ENCODE results near the gene SLC40A1.

The SLC40A1 gene

GRCh38 chr2:189581354-189582139, 961 bp upstream of the SLC40A1 start:
- H3K4me3 ChIP-seq (ENCODE audit: insufficient read depth in 1 of 2, low read depth in 1 of 2, low read length in 2 of 2) = peak overlapping the region; percentile 63 to 81
- no peaks in the 10 kb centered on the region for H3K9me3 ChIP-seq (ENCODE audit: control insufficient read depth, low read length)
- H4K91ac ChIP-seq (ENCODE audit: low read length) = no peak overlapping the region
- H3K4me2 ChIP-seq (ENCODE audit: low read length, poor library complexity, severe bottlenecking) = peak overlapping the region; percentile 89
- H3K23ac ChIP-seq (ENCODE audit: low read length in 2 of 2) = no peak overlapping the region
- H3K14ac ChIP-seq (ENCODE audit: low read length in 2 of 2) = no peak overlapping the region
- H3K79me1 ChIP-seq (replicated peaks; ENCODE audit: low read length, poor library complexity, severe bottlenecking) = peaks cover 2% of the 10 kb centered on the region
- no peak overlapping the region for H2AFZ ChIP-seq (ENCODE audit: low read depth, low read length)
- peaks cover 0 to 9% of the 10 kb centered on the region in 2 experiments for H3K27me3 ChIP-seq (ENCODE audit: control insufficient read depth in 1 of 2, insufficient read depth in 1 of 2, low read length in 2 of 2)
- DNase-seq = no peak
- no peaks in the 10 kb centered on the region for H3K36me3 ChIP-seq (ENCODE audit: control insufficient read depth in 1 of 2, insufficient read depth in 2 of 2, low read depth in 1 of 2, low read length in 2 of 2)
- H3K27ac ChIP-seq (ENCODE audit: low read length, poor library complexity, severe bottlenecking) = no peak overlapping the region
- peak overlapping the region; percentile 81 for H3K9ac ChIP-seq (ENCODE audit: low read length)
- H3K4ac ChIP-seq (ENCODE audit: low read depth in 1 of 2, low read length in 2 of 2) = no peak overlapping the region
- H3K18ac ChIP-seq (ENCODE audit: low read depth in 1 of 2, low read length in 2 of 2) = no peak overlapping the region
- no peak overlapping the region for H2BK5ac ChIP-seq (ENCODE audit: low read depth, low read length, poor library complexity, severe bottlenecking)
- H2BK15ac ChIP-seq (ENCODE audit: low read depth, poor library complexity, severe bottlenecking) = peak overlapping the region; percentile 91
- H2BK12ac ChIP-seq (ENCODE audit: low read length in 2 of 2) = peak overlapping the region in 1 of 2 experiments; percentile 49
- peaks cover 9% of the 10 kb centered on the region for H3K4me1 ChIP-seq (ENCODE audit: control insufficient read depth, insufficient read depth, low read depth, low read length)
- H2BK120ac ChIP-seq (ENCODE audit: low read depth, low read length) = no peak overlapping the region
- no peak overlapping the region for H2AK5ac ChIP-seq (ENCODE audit: low read length, severe bottlenecking)
- 13% methylated on average over 20 of the region's 22 CpGs for WGBS
- peak overlapping the region; percentile 49 for H4K8ac ChIP-seq (ENCODE audit: low read length)

- Histone ChIP-seq H3K27ac (ENCODE audit: low read length, poor library complexity, severe bottlenecking) (peak overlapping the region; percentile 41), H2AFZ (ENCODE audit: low read depth, low read length) (peak overlapping the region; percentile 78), H3K14ac (ENCODE audit: low read length in 2 of 2) (no peak overlapping the region), H3K4me1 (ENCODE audit: control insufficient read depth, insufficient read depth, low read depth, low read length) (peaks cover 9% of the 10 kb centered on the region), H3K27me3 (ENCODE audit: control insufficient read depth in 1 of 2, insufficient read depth in 1 of 2, low read length in 2 of 2) (peaks cover 0 to 9% of the 10 kb centered on the region in 2 experiments), H3K79me1 (replicated peaks; ENCODE audit: low read length, poor library complexity, severe bottlenecking) (peaks cover 2% of the 10 kb centered on the region), H2BK120ac (ENCODE audit: low read depth, low read length) (no peak overlapping the region), H2BK12ac (ENCODE audit: low read length in 2 of 2) (no peak overlapping the region), H2BK5ac (ENCODE audit: low read depth, low read length, poor library complexity, severe bottlenecking) (no peak overlapping the region), H3K18ac (ENCODE audit: low read depth in 1 of 2, low read length in 2 of 2) (peak overlapping the region in 1 of 2 experiments; percentile 69), H2AK5ac (ENCODE audit: low read length, severe bottlenecking) (no peak overlapping the region), H3K23ac (ENCODE audit: low read length in 2 of 2) (peak overlapping the region in 1 of 2 experiments; percentile 72), H3K4ac (ENCODE audit: low read depth in 1 of 2, low read length in 2 of 2) (peak overlapping the region in 1 of 2 experiments; percentile 82), H4K91ac (ENCODE audit: low read length) (no peak overlapping the region), H3K9ac (ENCODE audit: low read length) (peak overlapping the region; percentile 81), H4K8ac (ENCODE audit: low read length) (no peak overlapping the region), H3K9me3 (ENCODE audit: control insufficient read depth, low read length) (no peaks in the 10 kb centered on the region), H3K36me3 (ENCODE audit: control insufficient read depth in 1 of 2, insufficient read depth in 2 of 2, low read depth in 1 of 2, low read length in 2 of 2) (no peaks in the 10 kb centered on the region), H3K4me2 (ENCODE audit: low read length, poor library complexity, severe bottlenecking) (peak overlapping the region; percentile 60), H2BK15ac (ENCODE audit: low read depth, poor library complexity, severe bottlenecking) (peak overlapping the region; percentile 1), H3K4me3 (ENCODE audit: insufficient read depth in 1 of 2, low read depth in 1 of 2, low read length in 2 of 2) (peak overlapping the region; percentile 63 to 81)
- DNase-seq = no peak
- WGBS = 0% methylated on average over 11 of the region's 13 CpGs
These were observed 340 bp downstream of the SLC40A1 start for GRCh38 chr2:189580241-189580651.

DNA sequence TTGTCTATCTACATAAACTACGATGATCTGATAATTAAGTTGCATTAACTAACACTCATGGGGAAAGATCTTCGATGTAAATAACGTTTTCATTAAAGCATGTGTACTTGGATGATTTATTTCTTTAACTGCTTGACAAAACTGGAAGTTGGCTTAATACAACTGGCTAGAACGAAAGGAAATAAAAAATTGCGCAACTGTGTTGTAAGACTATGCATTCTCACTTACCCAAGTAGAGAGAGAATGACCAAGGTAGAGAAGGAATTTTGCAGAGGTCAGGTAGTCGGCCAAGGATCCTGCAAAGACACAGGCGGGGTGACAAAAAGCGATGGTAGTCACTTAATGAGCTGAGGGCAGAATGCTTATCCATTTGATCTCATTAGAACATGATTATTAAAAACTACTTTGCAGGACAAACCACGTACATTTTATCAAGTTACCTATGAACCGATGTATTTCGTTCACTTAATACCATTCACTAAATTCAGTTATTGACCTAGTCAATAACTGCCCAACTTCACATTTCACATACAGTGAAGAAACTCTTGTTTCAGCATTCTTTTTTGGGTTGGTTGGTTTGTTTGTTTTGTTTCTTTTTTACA, 900 bp downstream of the SLC40A1 start:
- Histone ChIP-seq H3K27ac (ENCODE audit: low read length, poor library complexity, severe bottlenecking) (no peak overlapping the region), H3K4me2 (ENCODE audit: low read length, poor library complexity, severe bottlenecking) (peak overlapping the region; percentile 60), H3K36me3 (ENCODE audit: control insufficient read depth in 1 of 2, insufficient read depth in 2 of 2, low read depth in 1 of 2, low read length in 2 of 2) (peaks cover 0 to 4% of the 10 kb centered on the region in 2 experiments), H2AFZ (ENCODE audit: low read depth, low read length) (no peak overlapping the region), H2BK5ac (ENCODE audit: low read depth, low read length, poor library complexity, severe bottlenecking) (no peak overlapping the region), H2BK15ac (ENCODE audit: low read depth, poor library complexity, severe bottlenecking) (no peak overlapping the region), H3K23ac (ENCODE audit: low read length in 2 of 2) (no peak overlapping the region), H3K14ac (ENCODE audit: low read length in 2 of 2) (no peak overlapping the region), H3K9me3 (ENCODE audit: control insufficient read depth, low read length) (no peaks in the 10 kb centered on the region), H2BK120ac (ENCODE audit: low read depth, low read length) (no peak overlapping the region), H4K91ac (ENCODE audit: low read length) (no peak overlapping the region), H3K27me3 (ENCODE audit: control insufficient read depth in 1 of 2, insufficient read depth in 1 of 2, low read length in 2 of 2) (peaks cover 0 to 9% of the 10 kb centered on the region in 2 experiments), H2AK5ac (ENCODE audit: low read length, severe bottlenecking) (no peak overlapping the region), H2BK12ac (ENCODE audit: low read length in 2 of 2) (no peak overlapping the region), H3K9ac (ENCODE audit: low read length) (peak overlapping the region; percentile 81), H3K18ac (ENCODE audit: low read depth in 1 of 2, low read length in 2 of 2) (no peak overlapping the region), H3K4me1 (ENCODE audit: control insufficient read depth, insufficient read depth, low read depth, low read length) (peaks cover 13% of the 10 kb centered on the region), H3K4ac (ENCODE audit: low read depth in 1 of 2, low read length in 2 of 2) (no peak overlapping the region), H4K8ac (ENCODE audit: low read length) (no peak overlapping the region), H3K4me3 (ENCODE audit: insufficient read depth in 1 of 2, low read depth in 1 of 2, low read length in 2 of 2) (peak overlapping the region in 1 of 2 experiments; percentile 81), H3K79me1 (replicated peaks; ENCODE audit: low read length, poor library complexity, severe bottlenecking) (peaks cover 2% of the 10 kb centered on the region)
- peak; percentile 32 for DNase-seq
- 77% methylated on average over 10 of the region's 11 CpGs for WGBS

- Histone ChIP-seq H4K91ac (ENCODE audit: low read length) (no peak overlapping the region), H3K4me2 (ENCODE audit: low read length, poor library complexity, severe bottlenecking) (no peak overlapping the region), H3K36me3 (ENCODE audit: control insufficient read depth in 1 of 2, insufficient read depth in 2 of 2, low read depth in 1 of 2, low read length in 2 of 2) (peaks cover 0 to 12% of the 10 kb centered on the region in 2 experiments), H3K27ac (ENCODE audit: low read length, poor library complexity, severe bottlenecking) (no peak overlapping the region), H3K4ac (ENCODE audit: low read depth in 1 of 2, low read length in 2 of 2) (no peak overlapping the region), H3K23ac (ENCODE audit: low read length in 2 of 2) (no peak overlapping the region), H3K4me3 (ENCODE audit: insufficient read depth in 1 of 2, low read depth in 1 of 2, low read length in 2 of 2) (no peak overlapping the region), H2BK12ac (ENCODE audit: low read length in 2 of 2) (no peak overlapping the region), H3K9me3 (ENCODE audit: control insufficient read depth, low read length) (no peaks in the 10 kb centered on the region), H3K18ac (ENCODE audit: low read depth in 1 of 2, low read length in 2 of 2) (no peak overlapping the region), H3K9ac (ENCODE audit: low read length) (no peak overlapping the region), H2AK5ac (ENCODE audit: low read length, severe bottlenecking) (no peak overlapping the region), H2AFZ (ENCODE audit: low read depth, low read length) (no peak overlapping the region), H2BK120ac (ENCODE audit: low read depth, low read length) (no peak overlapping the region), H2BK5ac (ENCODE audit: low read depth, low read length, poor library complexity, severe bottlenecking) (no peak overlapping the region), H4K8ac (ENCODE audit: low read length) (no peak overlapping the region), H3K14ac (ENCODE audit: low read length in 2 of 2) (no peak overlapping the region), H3K4me1 (ENCODE audit: control insufficient read depth, insufficient read depth, low read depth, low read length) (peaks cover 13% of the 10 kb centered on the region), H2BK15ac (ENCODE audit: low read depth, poor library complexity, severe bottlenecking) (no peak overlapping the region), H3K79me1 (replicated peaks; ENCODE audit: low read length, poor library complexity, severe bottlenecking) (peaks cover 2% of the 10 kb centered on the region), H3K27me3 (ENCODE audit: control insufficient read depth in 1 of 2, insufficient read depth in 1 of 2, low read length in 2 of 2) (peaks cover 0 to 9% of the 10 kb centered on the region in 2 experiments)
- 84% methylated on average over 1 of the region's 1 CpG for WGBS
- no peak for DNase-seq
These were observed 2.2 kb downstream of the SLC40A1 start for GRCh38 chr2:189578272-189578950.
